Neural cell (in vitro differentiated cells): ENCODE results near the gene RAB11FIP4. TPM values are rescaled to one million over a fixed set of nuclear protein-coding genes. Genes with fewer than 3 reads are reported as not detected.

ENCODE experiments used
- H2AFZ ChIP-seq: fragments of 200-600, 300-800 bp; sonication (generic), shearing (Covaris generic); 2 replicates; pipeline ENCODE4 v1.6.0; 2014; ENCODE audit warnings: low read depth, mild to moderate bottlenecking, antibody characterized with exemption, low read length, moderate library complexity
- H3F3A ChIP-seq: fragments of 200-600 bp; shearing (Covaris generic); 2 replicates; pipeline ENCODE4 v1.6.1; 2016; ENCODE audit warnings: mild to moderate bottlenecking, moderate library complexity, mixed read lengths, antibody characterized with exemption, low read length; ENCODE audit not compliant: insufficient read depth, poor library complexity, severe bottlenecking
- H3K27ac ChIP-seq: fragments of 200-600, 300-800 bp; sonication (generic), shearing (Covaris generic); 2 replicates; pipeline ENCODE4 v1.5.1; 2014; ENCODE audit warnings: mild to moderate bottlenecking, low read length, moderate library complexity
- H3K27me3 ChIP-seq: fragments of 300-800, 200-600 bp; sonication (generic), shearing (Covaris generic); 2 replicates; pipeline ENCODE4 v1.6.0; 2014; ENCODE audit warnings: mild to moderate bottlenecking, low read depth, low read length, moderate library complexity; ENCODE audit not compliant: insufficient read depth
- H3K36me3 ChIP-seq: fragments of 300-800, 200-600 bp; sonication (generic), shearing (Covaris generic); 2 replicates; pipeline ENCODE4 v1.5.1; 2014; ENCODE audit warnings: mild to moderate bottlenecking, antibody characterized with exemption, low read length, moderate library complexity; ENCODE audit not compliant: insufficient read depth
- H3K4me2 ChIP-seq: fragments of 300-800, 200-600 bp; sonication (generic), shearing (Covaris generic); 2 replicates; pipeline ENCODE4 v1.6.0; 2014; ENCODE audit warnings: mild to moderate bottlenecking, low read length
- H3K4me3 ChIP-seq: fragments of 300-800, 200-600 bp; sonication (generic), shearing (Covaris generic); 2 replicates; pipeline ENCODE4 v1.5.1; 2014; ENCODE audit warnings: mild to moderate bottlenecking, low read length, moderate library complexity
- H3K79me2 ChIP-seq: fragments of 200-600 bp; shearing (Covaris generic); replicated peaks from 2 replicates; pipeline ENCODE4 v1.6.0; 2014; ENCODE audit warnings: mild to moderate bottlenecking, low read length, moderate library complexity; ENCODE audit not compliant: insufficient read depth
- H3K9ac ChIP-seq: fragments of 300-800, 200-600 bp; sonication (generic), shearing (Covaris generic); 2 replicates; pipeline ENCODE4 v1.6.1; 2016; ENCODE audit warnings: mild to moderate bottlenecking, low read length, mixed read lengths
- H3K9me2 ChIP-seq: fragments of 200-600 bp; shearing (Covaris generic); 2 replicates; pipeline ENCODE4 v1.6.1; 2016; ENCODE audit warnings: mild to moderate bottlenecking, low read length, mixed read lengths; ENCODE audit not compliant: insufficient read depth
- H3K9me3 ChIP-seq: fragments of 200-600, 300-800 bp; sonication (generic), shearing (Covaris generic); 2 replicates; pipeline ENCODE4 v1.6.1; 2016; ENCODE audit warnings: mild to moderate bottlenecking, mixed run types, low read length, moderate library complexity, mixed read lengths
- H4K20me1 ChIP-seq: fragments of 200-600 bp; shearing (Covaris generic); 2 replicates; pipeline ENCODE4 v1.6.1; 2016; ENCODE audit warnings: mild to moderate bottlenecking, mixed run types; ENCODE audit not compliant: insufficient read depth
- EP300 ChIP-seq: fragments of 450-650 bp; conservative IDR thresholded peaks from 2 replicates; pipeline ENCODE4 v1.6.1; 2014; ENCODE audit warnings: antibody characterized with exemption, mild to moderate bottlenecking, moderate library complexity; ENCODE audit not compliant: poor library complexity, severe bottlenecking
- EZH2 ChIP-seq: fragments of 200-600, 300-800 bp; shearing (Covaris generic), sonication (generic); IDR thresholded peaks from 2 replicates; pipeline ENCODE4 v1.6.1; 2014; ENCODE audit warnings: antibody characterized with exemption, low read length, borderline replicate concordance, mild to moderate bottlenecking; ENCODE audit not compliant: insufficient read depth, poor library complexity, severe bottlenecking
- MXI1 ChIP-seq: fragments of 450-650 bp; conservative IDR thresholded peaks from 2 replicates; pipeline ENCODE4 v1.6.1; 2014; ENCODE audit warnings: antibody characterized with exemption, mild to moderate bottlenecking; ENCODE audit not compliant: poor library complexity, severe bottlenecking
- POLR2AphosphoS5 ChIP-seq: IDR thresholded peaks from 2 replicates; pipeline ENCODE4 v1.6.1; 2012
- RAD21 ChIP-seq: fragments of 450-650 bp; conservative IDR thresholded peaks from 2 replicates; pipeline ENCODE4 v1.6.1; 2014; ENCODE audit warnings: antibody characterized with exemption, mild to moderate bottlenecking, moderate library complexity
- REST ChIP-seq: IDR thresholded peaks from 2 replicates; pipeline ENCODE4 v1.6.1; 2012; ENCODE audit warnings: borderline replicate concordance
- SMC3 ChIP-seq: fragments of 450-650 bp; conservative IDR thresholded peaks from 2 replicates; pipeline ENCODE4 v1.6.1; 2014; ENCODE audit warnings: antibody characterized with exemption, mild to moderate bottlenecking, moderate library complexity; ENCODE audit not compliant: poor library complexity
- TAF1 ChIP-seq: IDR thresholded peaks from 2 replicates; pipeline ENCODE4 v1.6.1; 2012; ENCODE audit warnings: low read depth
- polyA plus RNA-seq: library from polyadenylated mRNA; depleted of rRNA; stranded (reverse); fragments of >200 nt; gene quantifications from 2 replicates; pipeline ENCODE4 v1.2.3, GENCODE V29; 2014
- TF ChIP-seq, protein P1 (sequence below): fragments of 450-650 bp; IDR thresholded peaks from 2 replicates; pipeline ENCODE4 v1.5.1; 2014; ENCODE audit warnings: antibody characterized with exemption, mild to moderate bottlenecking, moderate library complexity; ENCODE audit not compliant: poor library complexity, severe bottlenecking

The RAB11FIP4 gene
- polyA plus RNA-seq, 1 donor from 2014 or later, result 14.4 TPM

DNA sequence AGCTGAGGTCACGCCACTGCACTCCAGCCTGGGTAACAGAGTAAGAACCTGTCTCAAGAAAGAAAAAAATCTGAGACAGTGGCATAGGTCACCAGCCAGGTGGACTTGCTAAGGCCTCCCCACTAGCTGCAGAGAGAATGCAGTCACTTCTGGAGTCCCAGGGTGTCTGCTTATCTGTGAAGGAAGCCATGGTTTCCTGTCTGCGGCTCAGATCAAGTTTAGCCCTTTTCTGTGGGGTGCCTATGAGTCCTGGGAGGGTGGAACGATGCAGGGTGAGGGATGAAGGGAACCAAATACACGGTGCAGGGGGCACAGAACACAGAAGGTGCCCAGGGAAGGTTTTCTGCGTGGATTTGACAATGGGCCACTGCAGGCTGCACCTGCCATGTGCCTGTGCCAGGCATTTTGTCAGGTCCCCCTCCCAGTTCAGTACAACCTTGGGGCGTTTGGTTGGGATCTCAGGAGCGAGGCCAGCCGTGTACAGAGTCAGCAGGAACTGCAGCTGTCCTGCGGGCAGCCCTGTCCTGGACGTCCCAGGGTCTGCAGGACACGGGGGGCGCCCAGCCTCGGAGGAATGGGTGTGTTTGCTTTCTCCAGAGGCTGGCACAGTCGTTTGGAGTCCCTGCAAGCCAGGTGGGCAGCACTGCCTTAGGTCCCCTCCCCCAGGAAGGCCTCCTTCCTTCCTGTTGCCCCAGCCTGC lies 41.8 kb downstream of the RAB11FIP4 start:
- TF ChIP-seq EP300 (no peak), RAD21 (no peak), MXI1 (no peak), TAF1 (no peak), POLR2AphosphoS5 (no peak), SMC3 (no peak), REST (no peak), EZH2 (no peak)
- TF ChIP-seq, protein P1, sequence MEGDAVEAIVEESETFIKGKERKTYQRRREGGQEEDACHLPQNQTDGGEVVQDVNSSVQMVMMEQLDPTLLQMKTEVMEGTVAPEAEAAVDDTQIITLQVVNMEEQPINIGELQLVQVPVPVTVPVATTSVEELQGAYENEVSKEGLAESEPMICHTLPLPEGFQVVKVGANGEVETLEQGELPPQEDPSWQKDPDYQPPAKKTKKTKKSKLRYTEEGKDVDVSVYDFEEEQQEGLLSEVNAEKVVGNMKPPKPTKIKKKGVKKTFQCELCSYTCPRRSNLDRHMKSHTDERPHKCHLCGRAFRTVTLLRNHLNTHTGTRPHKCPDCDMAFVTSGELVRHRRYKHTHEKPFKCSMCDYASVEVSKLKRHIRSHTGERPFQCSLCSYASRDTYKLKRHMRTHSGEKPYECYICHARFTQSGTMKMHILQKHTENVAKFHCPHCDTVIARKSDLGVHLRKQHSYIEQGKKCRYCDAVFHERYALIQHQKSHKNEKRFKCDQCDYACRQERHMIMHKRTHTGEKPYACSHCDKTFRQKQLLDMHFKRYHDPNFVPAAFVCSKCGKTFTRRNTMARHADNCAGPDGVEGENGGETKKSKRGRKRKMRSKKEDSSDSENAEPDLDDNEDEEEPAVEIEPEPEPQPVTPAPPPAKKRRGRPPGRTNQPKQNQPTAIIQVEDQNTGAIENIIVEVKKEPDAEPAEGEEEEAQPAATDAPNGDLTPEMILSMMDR, result no peak
- H3F3A ChIP-seq, result no peaks in the 10 kb centered on the region
- H3K9me3 ChIP-seq, result no peaks in the 10 kb centered on the region
- H3K9ac ChIP-seq, result no peak overlapping the region
- H4K20me1 ChIP-seq, result no peaks in the 10 kb centered on the region
- no peaks in the 10 kb centered on the region for H3K36me3 ChIP-seq
- no peak overlapping the region for H3K4me2 ChIP-seq
- H3K27me3 ChIP-seq, result no peaks in the 10 kb centered on the region
- H3K27ac ChIP-seq, result no peak overlapping the region
- no peaks in the 10 kb centered on the region for H3K79me2 ChIP-seq
- no peak overlapping the region for H3K4me3 ChIP-seq
- no peak overlapping the region for H2AFZ ChIP-seq
- H3K9me2 ChIP-seq, result no peaks in the 10 kb centered on the region

DNA sequence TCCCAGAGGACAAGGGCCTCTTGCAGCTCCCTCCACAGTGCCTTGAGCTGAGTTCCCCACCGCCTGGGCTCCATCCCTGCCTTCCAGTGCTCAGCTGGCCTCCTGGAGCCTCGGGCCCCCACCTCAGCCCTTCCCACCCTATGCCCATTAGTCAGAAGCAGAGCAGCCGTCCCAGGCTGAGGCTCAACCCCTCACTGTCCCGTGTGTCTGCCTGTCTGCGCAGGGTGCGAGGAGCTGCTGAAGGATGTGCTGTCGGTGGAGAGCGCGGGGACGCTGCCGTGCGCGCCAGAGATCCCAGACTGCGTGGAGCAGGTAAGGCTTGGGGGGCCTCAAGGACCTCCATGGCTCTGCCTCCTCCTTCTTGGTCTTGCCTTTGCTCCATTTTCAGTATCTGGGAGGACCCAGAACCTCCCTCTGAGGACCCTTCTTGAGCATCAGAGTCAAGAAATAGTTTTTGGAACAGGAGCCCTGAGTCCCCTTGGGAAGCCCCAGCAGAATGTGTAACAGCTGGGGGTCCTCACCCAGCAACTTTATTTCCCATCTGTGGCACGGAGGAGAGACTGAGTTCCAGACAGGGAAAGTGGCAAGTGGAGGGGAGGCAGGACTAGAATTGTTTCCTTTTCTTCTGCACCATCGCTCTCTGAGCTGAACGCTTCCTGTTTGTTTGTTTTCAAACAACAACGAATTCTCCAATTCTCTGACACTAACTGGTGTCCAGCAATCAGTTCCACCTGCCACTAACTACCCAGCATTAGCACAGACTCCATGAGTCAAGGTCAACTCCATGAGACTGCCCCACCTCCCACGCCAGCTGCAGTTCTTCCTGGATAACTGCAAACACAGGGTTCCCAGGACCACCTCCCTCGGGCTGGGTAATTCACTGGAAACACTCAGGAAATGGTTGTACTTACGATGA lies 42.6 kb downstream of the RAB11FIP4 start:
- Histone ChIP-seq H3K4me3 (no peak overlapping the region), H2AFZ (no peak overlapping the region), H3K79me2 (no peaks in the 10 kb centered on the region), H3F3A (no peaks in the 10 kb centered on the region), H3K36me3 (no peaks in the 10 kb centered on the region), H3K27ac (no peak overlapping the region), H4K20me1 (no peaks in the 10 kb centered on the region), H3K4me2 (no peak overlapping the region), H3K9me2 (no peaks in the 10 kb centered on the region), H3K27me3 (no peaks in the 10 kb centered on the region), H3K9me3 (no peaks in the 10 kb centered on the region), H3K9ac (no peak overlapping the region)
- TF ChIP-seq EZH2 (no peak), RAD21 (no peak)
